NOMO-1 (cell line): ENCODE data around the gene IL1RL2.
A peak's percentile ranks its signal among the peaks of the same experiment; 100 is the strongest.

ENCODE experiments used
- DNase-seq, 2 experiments: peaks; one replicate each; lab custom pipeline; 2025; ENCODE audit not compliant: unreplicated experiment in 2 of 2; lab: John Stamatoyannopoulos, UW

The IL1RL2 gene

DNA sequence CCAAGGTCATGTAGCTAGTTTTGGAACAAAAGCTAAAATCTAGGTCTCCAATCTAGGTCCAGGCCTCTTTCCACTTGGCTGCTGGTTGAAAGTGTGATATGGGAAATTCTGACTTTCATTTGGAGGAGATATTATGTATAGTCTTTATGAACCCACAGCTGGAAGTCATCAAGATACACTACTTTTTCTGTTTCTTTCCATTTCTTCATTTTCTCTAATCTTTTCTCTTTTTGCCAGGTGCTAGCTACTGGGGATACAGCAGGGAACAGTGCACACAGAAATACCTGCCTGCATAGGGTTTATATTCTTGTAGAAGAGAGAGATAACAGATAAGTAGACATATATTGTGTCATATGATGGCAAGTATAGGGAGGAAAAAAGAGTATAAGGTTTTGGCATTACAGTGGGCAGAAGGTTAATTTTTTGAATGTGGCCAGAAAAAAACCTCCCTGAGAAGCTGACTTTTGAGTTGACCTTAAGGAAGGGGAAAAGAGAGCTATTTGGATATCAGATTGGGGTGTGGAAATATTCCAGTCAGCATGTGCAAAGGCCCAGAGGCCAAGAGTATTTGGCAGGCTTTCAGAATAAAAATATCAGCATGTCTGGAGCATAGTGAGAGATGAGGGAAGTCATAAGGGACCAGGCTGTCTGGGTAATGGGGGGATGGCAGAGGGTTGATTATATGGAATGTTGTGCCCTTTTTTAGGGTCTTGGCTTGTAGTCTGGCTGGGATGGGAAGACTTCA, 28.6 kb upstream of the IL1RL2 start:
- DNase-seq: no peak

DNA sequence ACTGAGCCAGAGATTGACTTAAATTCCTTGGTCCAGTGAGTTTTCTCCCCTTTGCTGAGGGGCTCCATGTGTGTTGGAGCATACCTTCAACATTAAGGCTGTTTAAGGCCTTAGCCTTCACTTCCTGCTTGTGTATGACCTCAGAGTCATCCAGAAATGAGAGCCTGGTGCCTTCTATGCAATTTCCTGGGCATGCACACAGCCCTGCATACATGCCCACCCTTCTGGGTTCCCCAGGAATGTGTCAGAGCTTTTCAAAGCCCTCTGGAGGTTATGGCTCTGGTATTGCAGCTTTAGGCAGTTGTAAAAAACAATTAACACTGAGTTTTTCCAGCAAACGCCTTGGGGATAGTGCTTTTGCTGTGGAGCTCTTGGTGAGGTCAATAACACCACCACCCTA, 27.5 kb upstream of the IL1RL2 start:
- no peak for DNase-seq

- DNase-seq: no peak
Measured at GRCh38 chr2:102166189-102166845, 20.5 kb upstream of the IL1RL2 start.

DNA sequence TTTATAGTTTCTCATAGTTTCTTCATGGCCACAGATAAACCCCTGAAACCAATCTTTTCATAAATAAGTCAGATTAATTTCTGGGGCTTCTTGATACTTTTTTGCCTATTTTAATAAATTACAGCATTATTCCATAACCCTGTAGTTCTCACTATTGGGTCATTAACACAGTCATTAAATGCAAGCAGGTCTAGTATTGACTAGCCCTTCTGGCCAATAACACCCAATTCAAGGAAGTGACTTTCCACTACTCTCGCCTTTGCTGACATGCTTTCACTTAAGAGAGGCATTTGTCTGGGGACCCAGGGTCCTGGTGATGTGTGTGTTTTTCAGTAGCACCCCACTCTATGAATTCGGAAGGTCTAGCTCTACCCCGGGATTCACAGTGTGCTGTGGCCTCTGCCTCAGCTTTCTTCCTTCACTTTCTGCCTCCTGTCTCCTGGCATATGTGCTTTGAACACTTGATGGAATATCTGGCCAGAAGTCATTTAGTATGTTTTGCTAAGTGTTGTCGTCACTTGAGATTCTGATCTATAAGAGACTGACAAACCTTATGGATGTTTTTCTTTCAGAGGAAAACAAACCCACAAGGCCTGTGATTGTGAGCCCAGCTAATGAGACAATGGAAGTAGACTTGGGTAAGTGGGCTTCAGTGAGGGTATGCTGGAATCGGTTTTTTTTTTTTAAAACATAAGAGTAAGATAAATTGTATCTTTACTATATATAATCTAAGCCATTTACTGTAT, 18.6 kb upstream of the IL1RL2 start:
- no peak for DNase-seq

DNA sequence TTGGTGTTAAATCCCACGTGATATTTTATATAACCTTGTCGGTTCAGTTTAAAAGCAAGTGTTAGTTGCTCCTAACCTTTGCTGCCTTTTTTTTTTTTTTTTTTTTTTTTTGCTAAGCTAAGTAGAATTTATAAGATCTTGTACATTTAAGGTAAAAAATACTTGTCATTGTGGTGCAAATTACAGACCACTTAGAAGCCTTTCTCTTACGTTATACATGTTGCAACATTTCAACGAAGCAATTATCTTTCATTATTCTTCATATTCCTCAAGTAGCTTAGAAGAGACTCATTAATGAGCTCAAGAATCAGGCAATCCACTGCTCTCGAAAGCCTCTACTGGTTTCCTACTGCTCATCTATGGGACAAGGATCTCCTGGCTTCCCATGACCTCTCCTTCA, 14.9 kb upstream of the IL1RL2 start:
- peak; percentile 49 to 74 for DNase-seq

DNA sequence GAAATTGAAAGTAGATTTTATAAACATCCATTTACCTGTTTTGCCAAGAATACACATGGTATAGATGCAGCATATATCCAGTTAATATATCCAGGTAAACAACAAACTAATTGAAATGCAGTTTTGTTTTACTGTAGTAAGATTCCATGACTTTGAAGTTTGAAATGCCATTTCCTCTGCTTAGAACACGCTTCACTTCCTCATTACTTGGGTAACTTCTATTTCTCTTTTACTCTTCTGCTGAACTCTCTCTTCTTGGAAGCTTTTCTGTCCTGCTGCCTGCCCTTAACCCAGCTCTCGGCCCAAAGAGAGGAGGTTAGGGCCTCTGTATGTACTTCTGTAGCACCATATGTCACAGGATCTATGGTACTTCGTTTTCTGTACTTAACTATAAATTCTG, 14.1 kb upstream of the IL1RL2 start:
- DNase-seq: peak; percentile 18 to 62

GRCh38 chr2:102176172-102176571, 10.7 kb upstream of the IL1RL2 start:
- no peak for DNase-seq

- no peak for DNase-seq
Measured at GRCh38 chr2:102177814-102178478, 8.9 kb upstream of the IL1RL2 start.

DNA sequence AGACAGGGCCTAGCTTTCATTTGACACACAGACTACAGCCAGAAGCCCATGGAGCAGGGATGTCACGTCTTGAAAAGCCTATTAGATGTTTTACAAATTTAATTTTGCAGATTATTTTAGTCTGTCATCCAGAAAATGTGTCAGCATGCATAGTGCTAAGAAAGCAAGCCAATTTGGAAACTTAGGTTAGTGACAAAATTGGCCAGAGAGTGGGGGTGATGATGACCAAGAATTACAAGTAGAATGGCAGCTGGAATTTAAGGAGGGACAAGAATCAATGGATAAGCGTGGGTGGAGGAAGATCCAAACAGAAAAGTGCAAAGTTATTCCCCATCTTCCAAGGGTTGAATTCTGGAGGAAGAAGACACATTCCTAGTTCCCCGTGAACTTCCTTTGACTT, 7.8 kb upstream of the IL1RL2 start:
- DNase-seq: no peak

DNA sequence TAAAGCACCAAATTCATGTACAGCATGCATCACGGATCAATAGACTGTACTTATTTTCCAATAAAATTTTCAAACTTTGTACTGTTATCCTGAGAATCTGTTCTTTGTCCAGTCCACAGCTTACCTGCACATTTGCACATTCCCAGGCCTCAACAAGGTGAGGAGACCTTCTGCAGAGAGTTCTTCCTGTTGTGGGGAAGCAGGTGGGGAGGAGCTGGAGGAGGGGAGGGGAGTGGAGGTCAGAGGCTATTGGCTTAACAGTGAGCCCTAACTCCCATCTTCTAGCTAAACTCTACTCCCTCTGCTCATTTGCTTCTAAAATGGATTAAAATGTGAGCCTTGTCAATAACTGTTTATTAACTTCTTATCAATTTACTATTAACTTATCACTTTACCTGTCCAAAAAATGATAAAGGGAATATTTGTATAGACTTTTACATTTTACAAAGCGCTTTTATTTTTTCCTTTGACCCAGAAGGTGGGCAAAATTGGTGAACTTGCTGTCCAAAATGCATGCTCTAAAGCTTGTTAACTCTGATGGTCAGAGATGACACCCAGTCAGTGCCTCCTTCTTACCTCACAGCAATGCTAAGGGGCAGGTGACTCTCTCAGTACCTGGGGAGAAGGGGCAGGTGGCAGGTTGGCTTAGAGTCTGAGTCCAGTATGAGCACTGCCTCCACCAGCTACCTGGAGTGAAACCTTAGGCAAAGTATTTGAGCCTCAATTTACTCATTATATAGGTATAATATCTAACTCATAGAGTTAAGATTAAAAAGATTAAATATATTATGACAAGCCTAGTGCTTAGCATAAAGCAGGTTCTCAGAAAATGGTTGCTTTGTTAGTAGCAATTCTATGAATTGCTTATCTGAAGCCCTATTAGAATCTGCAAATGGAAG, 6.8 kb upstream of the IL1RL2 start:
- no peak for DNase-seq

DNA sequence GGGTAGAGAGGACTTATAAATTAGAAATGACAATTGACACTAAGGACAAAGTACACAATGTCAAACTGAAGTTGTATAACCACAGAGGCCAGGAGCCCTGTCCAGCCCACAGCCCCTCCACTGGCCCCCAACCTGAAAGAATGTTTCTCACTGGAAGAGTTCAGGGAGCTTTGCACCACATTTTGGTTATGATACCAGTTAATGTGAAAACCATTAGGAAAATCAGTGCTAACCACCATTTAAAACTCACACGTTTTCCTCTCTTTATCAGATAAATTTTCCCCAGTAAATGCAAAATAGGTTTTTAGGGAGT, 6.2 kb upstream of the IL1RL2 start:
- DNase-seq: no peak

- DNase-seq: no peak
Measured at GRCh38 chr2:102181376-102181775, 5.4 kb upstream of the IL1RL2 start.

DNA sequence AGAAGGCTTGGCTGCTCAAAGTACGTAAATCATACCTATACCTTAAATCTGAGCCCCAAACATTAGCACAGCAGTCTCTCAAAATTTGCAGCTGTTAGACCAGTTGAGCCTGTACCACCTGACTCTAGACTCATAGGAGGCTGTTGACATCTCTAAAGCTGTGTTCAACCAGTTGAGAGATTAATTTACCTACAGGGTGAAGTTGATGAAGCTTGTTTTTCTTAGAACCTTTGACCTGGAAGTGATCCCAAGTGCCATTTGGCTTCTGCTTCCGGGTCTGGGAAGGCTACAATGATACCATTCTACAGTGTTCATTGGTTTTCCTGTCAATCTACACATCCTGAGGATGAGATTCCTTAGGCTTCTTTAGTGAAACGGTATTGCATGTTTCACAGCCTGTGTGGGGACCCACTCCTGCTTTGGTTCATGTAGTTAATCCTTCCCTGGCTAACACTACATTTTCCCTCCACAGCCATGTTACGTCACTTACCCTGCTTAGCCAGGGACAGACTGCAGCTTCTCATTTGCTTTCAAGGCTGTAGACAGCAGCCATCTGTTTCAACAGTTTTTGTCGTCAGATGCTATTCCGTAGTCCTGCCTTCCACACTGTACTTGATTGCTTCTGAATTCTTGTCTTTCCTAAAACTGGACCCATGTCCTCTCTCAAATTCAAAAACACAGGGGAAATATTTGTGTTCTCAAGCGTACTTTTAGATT, 4.7 kb upstream of the IL1RL2 start:
- no peak for DNase-seq

GRCh38 chr2:102184018-102184417, 2.8 kb upstream of the IL1RL2 start:
- no peak for DNase-seq

- DNase-seq: no peak
Measured at GRCh38 chr2:102184568-102184967, 2.3 kb upstream of the IL1RL2 start.

GRCh38 chr2:102185347-102185746, 1.5 kb upstream of the IL1RL2 start:
- no peak for DNase-seq

- DNase-seq: no peak
Measured at GRCh38 chr2:102187496-102188150, 800 bp downstream of the IL1RL2 start.

GRCh38 chr2:102190430-102191107, 3.7 kb downstream of the IL1RL2 start:
- DNase-seq: no peak

DNA sequence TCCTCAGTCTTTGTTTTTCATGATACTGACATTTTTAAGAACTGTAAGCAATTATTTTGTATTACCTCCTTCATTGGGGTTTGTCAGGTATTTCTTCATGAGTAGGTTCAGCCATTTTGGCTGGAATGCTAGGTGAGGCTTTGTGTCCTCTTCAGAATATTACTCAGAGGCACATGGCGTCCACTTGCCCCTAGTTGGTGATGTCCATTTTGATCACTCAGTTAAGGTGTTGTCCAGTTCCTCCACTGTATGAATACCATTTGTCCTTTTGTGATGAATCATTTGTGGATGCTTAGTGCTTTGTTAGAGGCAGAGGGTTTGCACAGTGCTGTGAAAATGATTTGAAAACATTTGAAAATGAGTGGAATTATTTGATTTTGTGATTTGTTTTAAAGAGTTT, 4.7 kb downstream of the IL1RL2 start:
- no peak for DNase-seq
